Caki2 (cell line): ENCODE data around the gene DDX39B. TPM values are rescaled to one million over a fixed set of nuclear protein-coding genes. Genes with fewer than 3 reads are reported as not detected.
"Not testable (repeated sequence)": the region's sequence is repeated elsewhere in the genome, so short reads cannot be mapped to it uniquely, and the experiment has no call there.

Source experiments
- DNase-seq: peaks from one replicate; pipeline ENCODE4 v3.0.0-alpha.2; 2015; ENCODE audit warnings: low read depth
- in situ Hi-C: cut with HindIII; loops from 2 replicates; pipeline ENCODE4 v1.10.0; 2016; ENCODE audit warnings: low sequenced_read_pairs, low pct_unique_long_range_greater_than_20kb, mixed read lengths
- total RNA-seq: library from RNA; depleted of rRNA; stranded (reverse); fragments of >200 nt; shearing (Covaris generic); gene quantifications from 2 replicates; pipeline ENCODE4 v1.2.3, GENCODE V29; 2014; ENCODE audit warnings: low replicate concordance

DDX39B gene
- total RNA-seq, 1 experiment from 2014 or later: 623 TPM

DNA sequence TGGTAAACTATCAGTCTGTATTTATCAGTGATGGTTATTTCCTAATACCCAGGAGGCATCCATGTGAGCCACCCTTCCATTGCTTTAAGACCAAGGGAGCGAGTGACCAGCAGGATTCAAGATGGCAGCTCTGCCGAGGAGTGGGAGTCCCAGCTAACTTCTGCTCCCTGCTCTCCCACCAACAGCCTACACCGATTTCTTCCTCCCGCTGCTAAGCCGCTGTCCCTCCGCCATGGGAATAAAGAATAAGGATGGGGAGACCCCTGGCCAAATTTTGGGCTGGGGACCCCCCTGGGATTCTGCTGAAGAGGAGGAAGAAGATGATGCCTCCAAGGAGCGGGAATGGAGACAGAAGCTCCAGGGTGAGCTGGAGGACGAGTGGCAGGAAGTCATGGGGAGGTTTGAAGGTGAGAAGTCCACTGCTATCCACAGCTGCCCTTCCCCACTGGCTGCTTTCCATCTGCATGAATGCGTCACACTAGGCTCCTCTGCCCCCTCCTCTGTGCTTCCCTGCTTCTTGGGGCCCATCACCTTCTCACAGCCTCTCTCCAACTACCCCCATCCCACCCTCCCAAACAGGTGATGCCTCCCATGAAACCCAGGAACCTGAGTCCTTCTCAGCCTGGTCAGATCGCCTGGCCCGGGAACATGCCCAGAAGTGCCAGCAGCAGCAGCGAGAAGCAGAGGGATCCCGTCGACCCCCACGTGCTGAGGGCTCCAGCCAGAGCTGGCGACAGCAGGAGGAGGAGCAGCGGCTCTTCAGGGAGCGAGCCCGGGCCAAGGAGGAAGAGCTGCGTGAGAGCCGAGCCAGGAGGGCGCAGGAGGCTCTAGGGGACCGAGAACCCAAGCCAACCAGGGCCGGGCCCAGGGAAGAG is 15.9 kb upstream of the DDX39B start:
- in situ Hi-C loops: no loop called here
- DNase-seq: no peak

DNA sequence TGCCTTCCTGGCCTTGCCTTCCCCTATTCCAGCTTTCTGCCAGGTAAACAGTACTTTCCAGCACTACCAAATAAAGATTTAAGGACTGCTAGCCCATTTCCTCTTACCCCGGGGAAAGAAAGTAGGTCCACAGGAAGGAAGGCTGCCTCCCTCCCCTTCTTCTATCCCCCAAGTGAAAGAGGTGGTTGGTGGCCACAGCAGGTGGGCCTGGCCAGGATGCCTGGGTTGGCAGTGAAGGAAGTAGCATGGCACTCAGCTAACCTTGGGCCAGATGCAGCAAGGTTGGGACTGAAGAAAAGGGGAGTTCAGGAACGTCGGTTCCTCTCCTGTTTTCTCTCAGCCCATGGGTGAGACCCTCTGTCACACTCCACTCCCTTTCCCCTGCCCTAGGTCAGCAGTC is 14.5 kb upstream of the DDX39B start:
- DNase-seq: no peak
- in situ Hi-C loops: no loop called here

DNA sequence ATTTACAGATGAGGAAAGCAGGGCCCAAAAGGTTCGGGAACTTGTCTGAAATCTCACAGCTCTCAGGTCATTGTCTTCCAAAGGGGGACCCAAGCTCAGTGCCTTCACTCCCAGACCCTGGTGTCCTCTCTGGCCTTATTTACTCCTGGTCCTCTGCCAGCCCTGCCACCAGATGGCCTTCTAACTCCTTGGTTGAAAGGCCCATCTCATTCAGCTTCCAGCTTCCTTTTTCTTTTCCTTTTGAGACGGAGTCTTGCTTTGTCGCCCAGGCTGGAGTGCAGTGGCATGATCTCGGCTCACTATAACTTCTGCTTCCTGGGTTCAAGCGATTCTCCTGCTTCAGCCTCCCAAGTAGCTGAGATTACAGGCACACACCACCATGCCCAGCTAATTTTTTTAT is 9.6 kb upstream of the DDX39B start:
- peak; percentile 39 for DNase-seq
- in situ Hi-C loops: not testable (repeated sequence)

DNA sequence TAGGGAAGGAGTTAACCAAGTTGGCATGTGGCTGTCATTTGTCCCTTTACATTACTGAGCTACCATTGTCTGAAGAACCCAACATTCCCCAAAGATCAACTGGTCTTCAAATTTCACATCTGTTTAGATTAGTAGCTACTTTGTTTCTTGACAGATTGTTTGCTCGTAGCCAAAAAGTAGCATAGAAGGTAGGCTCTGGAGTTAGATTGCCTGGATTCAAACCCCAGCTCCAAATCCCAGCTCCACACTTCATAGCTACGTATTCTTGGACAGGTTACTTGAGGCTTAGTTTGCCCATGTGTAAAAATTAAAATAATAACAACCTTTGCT is 6.7 kb upstream of the DDX39B start:
- in situ Hi-C loops: no loop called here

DNA sequence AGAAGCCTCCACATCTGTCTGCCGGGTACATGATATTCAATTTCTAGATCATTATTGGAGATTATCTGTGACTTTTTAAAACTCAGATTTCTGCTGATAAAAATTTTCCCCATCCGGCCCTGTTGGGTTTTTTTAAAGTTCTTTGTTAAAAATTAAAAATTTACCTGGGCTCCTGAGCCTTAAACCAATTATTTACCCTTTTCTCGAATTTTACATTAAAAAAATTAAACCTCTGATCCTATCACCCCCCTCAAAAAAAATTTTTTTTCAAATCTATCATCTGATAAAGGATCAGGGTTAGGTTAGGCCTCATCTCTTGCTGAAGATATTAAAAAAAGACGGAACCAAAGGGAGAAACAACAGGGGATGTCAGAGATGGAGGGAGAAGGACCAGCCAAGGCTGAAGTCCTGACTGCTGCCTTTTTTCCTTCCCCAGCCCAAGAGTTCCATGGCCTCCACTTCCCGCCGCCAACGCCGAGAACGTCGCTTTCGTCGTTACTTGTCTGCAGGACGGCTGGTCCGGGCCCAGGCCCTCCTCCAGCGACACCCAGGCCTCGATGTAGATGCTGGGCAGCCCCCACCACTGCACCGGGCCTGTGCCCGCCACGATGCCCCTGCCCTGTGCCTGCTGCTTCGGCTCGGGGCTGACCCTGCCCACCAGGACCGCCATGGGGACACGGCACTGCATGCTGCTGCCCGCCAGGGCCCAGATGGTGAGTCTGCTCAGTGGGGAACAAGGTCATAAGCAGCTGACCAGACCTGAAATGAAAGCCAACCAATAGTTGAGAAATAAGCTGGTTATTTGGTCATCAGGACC is 6.1 kb upstream of the DDX39B start:
- no peak for DNase-seq
- in situ Hi-C loops: no loop called here

More for the DNA sequence above, 6.7 kb upstream of the DDX39B start:
- DNase-seq: no peak

DNA sequence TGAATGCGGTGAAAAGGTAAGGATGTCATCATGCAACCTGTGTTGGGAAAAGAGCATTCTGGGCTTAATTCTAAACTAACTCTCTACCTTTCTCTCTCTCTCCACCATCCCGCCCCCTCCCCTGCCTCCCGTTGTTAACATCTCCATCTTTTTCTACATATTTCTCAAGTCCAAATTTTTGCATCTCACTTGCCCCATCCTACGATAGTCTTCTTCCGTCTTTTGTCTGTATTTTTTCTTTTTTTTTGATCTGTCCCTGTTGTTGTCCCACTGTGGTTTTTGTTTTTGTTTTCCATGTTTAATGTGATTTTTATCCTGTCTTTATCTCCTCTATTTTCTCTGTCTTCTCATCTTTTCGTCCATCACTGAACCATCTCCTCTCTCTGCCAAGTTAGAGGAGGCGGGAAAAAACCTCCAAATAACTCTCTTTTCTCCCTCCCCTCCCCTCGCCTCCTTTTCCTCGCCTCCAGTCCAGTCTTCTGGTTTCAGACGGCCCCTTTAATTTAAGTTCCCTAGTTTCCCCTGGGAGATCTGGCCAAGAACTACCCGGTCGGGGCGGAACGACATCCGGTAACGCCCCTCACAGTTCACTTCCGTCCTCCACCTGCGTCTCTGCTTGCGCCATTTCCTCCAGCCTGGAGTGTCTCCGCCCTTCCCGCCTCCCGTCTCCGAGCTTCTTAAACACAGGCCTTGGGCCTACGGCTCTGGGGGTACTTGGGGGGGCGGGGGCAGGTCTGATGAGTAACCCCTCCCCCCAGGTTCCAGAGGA is 5.3 kb upstream of the DDX39B start, which contains the start of gene NFKBIL1:
Gene NFKBIL1 (plus strand): TSS at position 651 of the 769 bp plus-strand sequence. CDS start 87 bp downstream, at position 738.
- peak; percentile 91 for DNase-seq
- in situ Hi-C loops: no loop called here

DNA sequence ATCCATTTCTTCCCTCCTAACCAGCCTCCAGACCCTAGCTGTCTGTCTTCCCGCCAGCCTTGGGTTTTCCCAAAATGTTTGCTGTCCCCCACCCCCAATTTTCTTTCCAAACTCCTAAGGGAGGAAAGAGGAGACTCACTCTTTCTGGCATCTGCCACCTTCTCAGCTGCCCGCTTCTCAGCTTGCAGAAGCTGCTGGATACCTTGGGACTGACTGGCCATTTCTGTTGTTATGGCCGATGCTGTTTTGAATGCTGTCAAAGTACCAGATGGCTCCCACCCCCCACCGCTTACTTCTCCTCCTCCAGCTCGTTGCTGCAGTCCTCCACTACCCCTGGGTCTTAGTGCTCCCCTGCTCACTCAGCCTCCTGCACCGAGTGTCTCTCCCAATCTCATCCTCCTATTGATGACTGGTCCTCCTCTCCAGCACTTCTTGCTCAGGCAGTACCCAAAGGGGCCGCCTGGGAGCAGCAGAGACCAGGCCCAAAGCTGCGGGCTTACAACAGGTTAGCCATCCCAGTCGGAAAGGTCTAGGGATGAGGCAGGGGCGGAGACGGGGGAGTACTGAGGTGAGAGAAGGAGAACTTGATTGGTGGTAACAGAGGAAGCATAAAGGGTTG is 4.6 kb upstream of the DDX39B start, which contains the start of gene ATP6V1G2:
Gene ATP6V1G2 (minus strand): TSS at position 270 of the 619 bp plus-strand sequence. CDS start 49 bp downstream, at position 221.
- in situ Hi-C loops: no loop called here
- peak; percentile 91 for DNase-seq

DNA sequence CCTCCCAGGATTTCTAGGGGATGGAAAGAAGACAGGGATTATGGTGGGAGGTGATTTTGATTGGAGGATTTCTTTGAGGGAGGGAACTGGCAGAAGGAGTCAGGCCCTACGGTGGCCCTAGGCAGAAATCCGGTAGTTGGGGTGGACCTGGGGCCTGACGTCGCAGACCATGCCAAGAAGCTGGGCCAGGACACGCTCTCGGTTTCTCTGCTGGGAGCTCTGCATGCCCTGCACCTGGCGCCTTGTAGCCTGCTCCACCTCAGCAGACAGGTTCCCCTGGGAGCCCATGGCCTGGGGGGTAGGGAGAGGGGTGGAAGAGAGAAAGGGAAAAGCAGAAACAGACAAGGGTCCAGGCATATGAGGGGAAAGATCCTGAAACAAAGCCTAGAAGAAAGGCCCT is 3.5 kb upstream of the DDX39B start:
- DNase-seq: no peak
- in situ Hi-C loops: no loop called here

DNA sequence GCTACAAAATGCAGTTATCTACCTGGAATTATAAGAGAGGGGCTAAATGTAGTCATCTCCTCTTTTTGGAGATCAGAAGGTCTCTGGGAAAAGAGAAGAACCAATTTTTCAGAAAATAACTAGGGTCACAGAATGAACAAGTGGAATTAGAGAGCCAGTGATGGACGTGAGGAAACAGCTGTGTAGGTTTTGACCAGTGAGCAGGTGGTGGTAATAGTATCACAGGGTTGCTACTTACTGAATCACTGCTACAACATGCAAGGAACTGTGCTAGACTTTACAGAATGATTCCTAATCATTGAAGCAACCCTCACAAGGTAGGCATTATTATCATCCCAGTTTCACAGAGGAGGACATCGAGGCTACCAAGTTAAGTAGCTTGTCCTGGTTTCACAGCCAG is 2.9 kb upstream of the DDX39B start:
- in situ Hi-C loops: no loop called here
- no peak for DNase-seq

DNA sequence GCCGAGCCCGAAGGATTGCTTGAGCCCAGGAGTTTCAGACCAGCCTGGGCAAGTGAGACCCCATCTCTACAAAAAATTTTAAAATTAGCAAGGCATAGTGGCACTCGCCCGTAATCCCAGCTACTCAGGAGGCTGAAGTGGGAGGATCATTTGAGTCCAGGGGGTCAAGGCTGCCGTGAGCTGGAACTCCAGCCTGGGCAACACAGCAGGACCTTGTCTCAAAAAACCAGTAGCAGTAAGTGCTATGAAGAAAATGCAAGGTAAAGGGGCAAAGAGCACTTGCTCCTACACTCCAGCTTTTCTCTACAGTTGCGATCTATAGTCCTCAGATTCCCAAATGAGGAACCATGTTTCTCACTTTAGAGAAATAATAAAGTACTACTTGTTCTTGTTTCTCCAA is 1.8 kb upstream of the DDX39B start:
- in situ Hi-C loops: no loop called here
- no peak for DNase-seq

DNA sequence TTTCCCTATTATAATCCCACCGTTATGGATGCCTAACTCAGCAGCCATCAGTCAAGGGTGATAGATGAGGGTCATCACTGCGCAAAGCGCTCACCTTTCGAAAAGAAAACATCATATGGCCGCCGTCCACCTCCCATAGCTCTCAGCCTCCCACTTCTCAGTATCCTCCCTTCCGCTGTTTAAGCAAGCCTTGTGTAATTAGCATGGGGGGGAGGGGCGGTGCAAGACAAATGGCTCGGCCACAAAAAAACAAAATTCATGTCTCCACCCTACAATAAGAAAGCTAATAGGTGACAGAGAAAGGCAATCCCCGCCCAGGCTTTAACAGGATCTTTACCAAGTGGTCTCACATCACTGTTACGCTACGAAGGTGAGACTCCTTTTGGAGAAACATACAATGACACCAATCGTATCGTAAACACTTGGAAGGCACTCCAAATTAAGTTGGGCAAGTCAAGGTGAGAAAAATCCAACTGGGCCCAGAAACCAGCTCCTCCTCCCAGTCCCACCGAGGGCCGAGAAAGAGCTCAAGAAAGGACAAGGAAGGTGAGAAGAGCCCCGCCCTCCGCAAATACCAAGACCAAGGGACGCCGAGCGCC is 645 bp downstream of the DDX39B start:
- in situ Hi-C loops: no loop called here
- DNase-seq: peak; percentile 71

DNA sequence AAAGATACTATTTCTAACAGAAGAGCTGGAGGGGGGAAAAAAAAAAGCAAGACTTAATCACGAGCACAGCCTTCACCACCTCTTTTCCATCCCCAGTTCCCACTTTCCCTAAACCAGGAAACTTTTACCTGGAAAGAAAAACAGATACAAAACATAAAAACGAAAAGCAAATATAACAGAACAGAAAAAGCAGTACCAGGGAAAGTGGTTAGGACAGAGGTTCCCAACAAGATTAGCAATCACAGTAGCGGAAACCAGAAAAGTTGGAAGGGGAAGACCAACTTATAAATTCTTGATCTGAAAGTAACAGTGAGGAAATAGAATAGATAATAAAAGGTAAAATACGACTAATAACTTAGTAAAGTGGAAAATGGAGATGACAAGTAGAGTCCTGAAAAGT is 1.2 kb downstream of the DDX39B start:
- DNase-seq: no peak
- in situ Hi-C loops: no loop called here

DNA sequence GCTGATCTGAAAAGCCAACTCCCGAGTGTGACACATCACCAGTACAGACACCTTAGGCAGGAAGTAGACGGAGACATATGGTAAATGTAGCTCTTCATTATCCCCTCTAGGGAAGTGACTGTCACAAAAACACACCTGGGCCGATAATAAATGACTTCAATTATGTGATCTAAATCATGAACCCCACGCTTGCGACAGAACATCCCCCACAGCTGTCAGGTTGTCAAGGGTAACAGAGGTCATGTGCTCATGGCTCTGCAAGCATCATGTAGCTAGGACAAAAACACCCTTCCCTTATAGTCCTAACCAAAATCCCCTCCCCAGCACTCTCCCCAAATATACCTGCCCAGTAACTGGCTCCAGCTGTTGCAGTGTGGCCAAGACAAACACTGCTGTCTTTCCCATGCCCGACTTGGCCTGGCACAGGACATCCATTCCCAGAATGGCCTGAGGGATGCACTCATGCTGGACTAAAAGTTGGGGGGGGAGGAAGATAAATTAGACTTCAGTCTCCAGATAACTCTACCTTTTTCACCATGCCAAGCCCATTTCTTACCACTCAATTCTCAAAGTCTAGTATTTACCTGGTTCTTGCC is 2.9 kb downstream of the DDX39B start:
- in situ Hi-C loops: no loop called here
- DNase-seq: no peak

DNA sequence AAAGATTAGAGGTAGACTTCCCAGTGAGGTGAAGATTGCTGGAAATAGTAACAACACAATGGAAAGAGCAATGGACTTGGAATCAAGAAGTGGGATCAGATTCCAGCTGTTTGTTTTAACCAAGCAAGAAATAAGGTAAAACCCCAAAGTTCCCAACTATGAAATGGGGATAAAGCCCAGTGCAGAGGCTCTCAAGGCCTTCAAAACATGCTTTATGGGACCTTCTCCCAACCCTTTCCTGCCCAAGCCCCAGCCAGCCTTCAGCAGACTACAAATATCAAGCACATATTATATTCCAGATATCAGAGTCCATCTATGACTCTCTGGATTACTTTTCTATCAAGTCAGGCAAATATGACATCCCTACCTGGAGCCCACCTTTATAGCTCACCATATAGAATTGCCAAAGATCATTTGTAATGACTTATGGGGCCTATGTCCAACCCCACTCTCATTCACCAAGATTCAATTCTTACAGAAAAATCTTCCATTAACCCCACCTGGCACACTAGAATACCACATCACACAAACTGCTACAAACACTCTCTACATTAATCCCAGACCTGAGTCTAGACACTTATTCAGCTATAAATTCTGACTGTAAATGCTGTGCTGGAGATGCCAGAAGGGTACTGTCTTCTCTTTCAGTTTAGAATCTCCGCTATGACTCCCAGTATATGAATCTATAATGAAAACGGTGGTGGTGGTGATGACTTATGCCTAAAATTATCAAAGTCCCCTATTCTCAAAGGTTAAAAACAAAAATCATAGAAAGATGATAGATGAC is 6.1 kb downstream of the DDX39B start:
- no peak for DNase-seq
- in situ Hi-C loops: no loop called here

DNA sequence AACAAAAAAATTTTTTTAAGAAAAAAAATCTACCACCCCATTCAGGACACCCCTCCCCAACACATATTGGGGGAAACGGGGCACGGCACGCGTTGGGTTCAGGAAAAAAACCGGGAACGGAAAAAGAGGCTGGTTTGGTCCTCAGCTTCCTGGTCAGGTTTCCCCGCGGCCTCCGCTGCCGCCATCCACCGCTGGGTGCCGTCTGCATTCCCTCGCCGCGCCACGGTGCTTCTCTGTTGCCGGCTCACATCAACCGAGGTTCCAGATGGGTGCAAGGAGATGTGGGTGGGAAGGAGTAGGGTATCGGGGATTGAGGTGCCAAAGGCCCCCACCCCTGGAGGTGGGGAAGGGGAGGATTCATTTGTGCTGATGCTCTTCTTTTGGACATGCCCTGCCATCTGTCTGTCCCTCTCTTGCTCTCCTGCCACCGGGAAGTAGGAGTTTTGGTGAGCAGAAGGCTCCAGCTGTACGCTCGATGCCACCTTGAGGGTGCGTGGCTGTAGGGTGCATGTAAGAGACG is 7.2 kb downstream of the DDX39B start:
- in situ Hi-C loops: no loop called here
- DNase-seq: no peak

DNA sequence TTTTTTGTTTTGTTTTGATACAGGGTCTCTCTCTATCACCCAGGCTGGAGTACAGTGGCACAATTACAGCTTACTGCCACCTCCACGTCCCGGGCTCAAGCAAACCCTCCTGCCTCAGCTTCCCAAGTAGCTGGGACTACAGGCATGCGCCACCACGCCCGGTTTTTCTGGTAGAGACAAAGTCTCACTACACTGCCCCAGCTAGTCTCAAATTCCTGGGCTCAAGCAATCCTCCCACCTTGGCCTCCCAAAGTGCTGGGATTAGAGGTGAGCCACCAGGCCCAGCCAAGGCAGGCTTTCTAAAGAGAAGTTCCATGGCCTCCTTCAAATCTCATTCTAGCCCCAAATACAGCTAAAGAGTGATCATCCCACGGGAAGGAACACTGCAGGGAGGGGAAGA is 7.8 kb downstream of the DDX39B start:
- DNase-seq: no peak
- in situ Hi-C loops: no loop called here

DNA sequence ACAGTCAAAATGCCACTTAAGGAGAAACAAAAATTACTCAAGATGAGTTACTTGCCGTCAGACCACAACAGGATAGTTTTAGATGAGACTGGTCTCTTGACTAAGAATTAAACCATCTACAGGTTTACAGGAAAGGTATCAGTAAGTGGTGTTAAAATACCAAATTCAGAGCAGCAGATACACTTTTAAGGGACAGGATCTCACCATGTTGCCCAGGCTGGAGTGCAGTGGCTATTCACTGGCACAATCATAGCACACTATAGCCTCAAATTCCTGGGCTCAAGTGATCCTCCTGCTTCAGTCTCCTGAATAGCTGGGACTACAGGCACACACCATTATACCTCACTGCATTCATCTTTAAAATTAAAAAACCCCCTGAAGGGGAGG is 8.4 kb downstream of the DDX39B start:
- in situ Hi-C loops: no loop called here
- no peak for DNase-seq
